Subcutaneous adipose tissue (tissue), 4 donors: ENCODE measurements around the gene RERGL. TPM values are rescaled to one million over a fixed set of nuclear protein-coding genes. Genes with fewer than 3 reads are reported as not detected.

ENCODE experiments used
- CTCF ChIP-seq: fragments of 450-650 bp; IDR thresholded peaks from one replicate; pipeline ENCODE4 v1.5.1; 2016; ENCODE audit warnings: low read depth, mild to moderate bottlenecking, control low read depth, antibody characterized with exemption, moderate library complexity
- total RNA-seq, 4 donors: library from RNA; depleted of rRNA; stranded (reverse); fragments of >200 nt; gene quantifications; one replicate each; pipeline ENCODE4 v1.1.0, GENCODE V29; 2016

The RERGL gene
- 1 to 10 TPM; 1.3 to 5.3 (median 3.0) TPM for total RNA-seq

- TF ChIP-seq CTCF = no peak
Measured at GRCh38 chr12:18090093-18090492, at the start of gene RERGL. TSS of gene RERGL (minus strand) at chr12:18090193. CDS start at chr12:18090140, 53 bp downstream.

GRCh38 chr12:18139254-18139653 is 49.3 kb upstream of the RERGL start:
- TF ChIP-seq CTCF = no peak

- no peak for TF ChIP-seq CTCF
Measured at GRCh38 chr12:18135509-18135908, 45.5 kb upstream of the RERGL start.

GRCh38 chr12:18135086-18135485 is 45.1 kb upstream of the RERGL start:
- TF ChIP-seq CTCF = no peak

GRCh38 chr12:18130851-18131250 is 40.9 kb upstream of the RERGL start:
- no peak for TF ChIP-seq CTCF

- TF ChIP-seq CTCF = no peak
Measured at GRCh38 chr12:18123707-18124106, 33.7 kb upstream of the RERGL start.

GRCh38 chr12:18120899-18121298 is 30.9 kb upstream of the RERGL start:
- no peak for TF ChIP-seq CTCF

GRCh38 chr12:18108611-18109010 is 18.6 kb upstream of the RERGL start:
- no peak for TF ChIP-seq CTCF
